HG02759 (cell line): ENCODE results near the gene ZNF460.
A peak's percentile ranks its signal among the peaks of the same experiment; 100 is the strongest.

Source experiments
- ATAC-seq: cut with Tn5 transposase; IDR thresholded peaks from one replicate; pipeline ENCODE4 v1.9.1; 2021; ENCODE audit warnings: mild to moderate bottlenecking, moderate library complexity; ENCODE audit not compliant: unreplicated experiment

Gene ZNF460

GRCh38 chr19:57279418-57280164, 694 bp upstream of the ZNF460 start:
- ATAC-seq: peak; percentile 77

DNA sequence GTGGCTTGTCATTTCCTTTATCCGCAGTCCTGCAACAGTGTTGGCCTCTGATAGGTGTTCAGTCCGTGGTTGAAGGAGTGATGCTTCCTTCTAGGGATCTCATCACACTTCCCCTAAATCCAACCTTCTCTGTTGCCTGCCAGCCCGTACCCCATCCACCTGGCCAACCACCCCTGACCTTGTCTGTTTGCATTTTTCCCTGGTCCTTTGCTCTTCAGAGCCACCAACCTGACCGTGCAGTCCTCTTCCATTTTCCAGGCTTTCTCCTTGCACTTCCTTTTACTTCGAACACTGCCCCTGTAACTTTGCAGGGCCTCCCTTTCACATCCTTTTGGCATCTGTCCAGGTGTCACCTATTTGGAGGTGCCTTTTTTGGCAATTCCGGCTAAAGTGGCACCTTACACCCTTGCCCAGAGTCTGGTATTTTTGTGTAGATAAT, 696 bp downstream of the ZNF460 start:
- ATAC-seq: no peak

DNA sequence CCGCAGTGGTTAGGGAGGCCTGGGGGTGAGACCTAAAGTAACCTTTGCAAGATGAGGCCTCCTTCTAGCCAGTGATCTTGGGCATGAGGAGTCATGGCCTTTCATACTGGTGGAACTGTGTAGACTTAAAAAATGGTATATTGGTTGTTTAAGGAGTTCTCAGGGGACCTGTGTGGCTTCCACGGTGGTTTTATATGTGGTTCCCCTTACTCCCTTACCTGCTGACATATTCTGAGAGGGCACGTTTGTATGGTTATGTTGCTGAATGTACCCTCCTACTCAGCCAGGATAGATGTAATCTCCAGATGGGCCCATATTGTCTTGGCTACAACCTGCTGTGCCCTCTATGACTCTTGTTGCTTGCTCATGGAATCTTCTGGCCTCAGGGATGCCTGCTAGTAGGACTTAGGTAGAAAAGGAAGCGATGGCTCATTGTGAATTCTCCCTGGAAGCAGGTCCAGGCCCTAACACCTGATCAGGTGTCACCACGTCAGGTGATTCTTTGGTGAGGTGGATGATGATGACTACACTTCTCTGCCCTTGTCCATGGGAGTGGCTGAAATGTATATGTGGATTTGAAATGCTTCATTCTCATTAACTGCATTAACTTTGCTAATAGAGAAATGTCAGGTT, 1.8 kb downstream of the ZNF460 start:
- ATAC-seq: no peak

GRCh38 chr19:57288373-57288772, 8.1 kb downstream of the ZNF460 start:
- ATAC-seq: no peak

- no peak for ATAC-seq
Measured at GRCh38 chr19:57290970-57291369, 10.7 kb downstream of the ZNF460 start.

- ATAC-seq: no peak
Measured at GRCh38 chr19:57292547-57292946, 12.3 kb downstream of the ZNF460 start.

DNA sequence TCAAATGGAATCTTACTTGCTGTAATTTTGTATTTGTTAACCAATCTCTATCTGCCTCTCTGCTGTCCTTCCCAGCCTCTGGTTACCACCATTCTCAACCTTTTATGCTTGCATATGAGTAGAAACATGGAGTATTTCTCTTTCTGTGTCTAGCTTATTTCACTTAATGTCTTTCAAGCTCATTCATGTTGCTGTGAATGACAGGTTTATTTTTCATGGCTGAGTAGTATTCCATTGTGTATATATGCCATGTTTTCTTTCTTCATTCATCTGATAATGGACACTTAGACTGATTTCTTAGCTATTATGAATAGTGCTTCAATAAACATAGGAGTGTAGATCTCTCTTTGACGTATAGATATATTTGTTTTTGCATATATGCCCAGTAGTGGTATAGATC, 13.4 kb downstream of the ZNF460 start:
- ATAC-seq: no peak

DNA sequence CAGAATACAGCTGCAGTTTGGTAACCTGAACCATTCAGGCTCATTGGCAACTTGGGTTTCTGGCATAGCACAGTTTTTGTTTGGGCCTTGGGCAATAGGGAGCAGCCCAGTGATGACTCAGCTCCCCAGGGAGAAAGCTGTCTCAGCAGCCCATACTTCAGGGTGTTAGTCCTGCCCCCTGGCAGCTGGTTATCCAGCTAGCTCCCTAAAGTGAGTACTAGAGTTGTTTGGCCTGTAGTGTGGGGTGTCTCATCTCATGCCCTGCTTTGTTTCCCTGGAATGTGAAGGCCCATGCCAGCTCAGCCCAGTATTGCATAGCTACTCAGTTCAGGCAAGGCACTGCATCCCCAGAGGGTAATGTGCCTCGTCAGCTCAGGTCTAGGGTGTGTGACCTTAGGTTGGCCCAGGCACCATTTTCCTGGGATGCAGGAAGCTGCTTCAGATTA, 21.8 kb downstream of the ZNF460 start:
- ATAC-seq: no peak

DNA sequence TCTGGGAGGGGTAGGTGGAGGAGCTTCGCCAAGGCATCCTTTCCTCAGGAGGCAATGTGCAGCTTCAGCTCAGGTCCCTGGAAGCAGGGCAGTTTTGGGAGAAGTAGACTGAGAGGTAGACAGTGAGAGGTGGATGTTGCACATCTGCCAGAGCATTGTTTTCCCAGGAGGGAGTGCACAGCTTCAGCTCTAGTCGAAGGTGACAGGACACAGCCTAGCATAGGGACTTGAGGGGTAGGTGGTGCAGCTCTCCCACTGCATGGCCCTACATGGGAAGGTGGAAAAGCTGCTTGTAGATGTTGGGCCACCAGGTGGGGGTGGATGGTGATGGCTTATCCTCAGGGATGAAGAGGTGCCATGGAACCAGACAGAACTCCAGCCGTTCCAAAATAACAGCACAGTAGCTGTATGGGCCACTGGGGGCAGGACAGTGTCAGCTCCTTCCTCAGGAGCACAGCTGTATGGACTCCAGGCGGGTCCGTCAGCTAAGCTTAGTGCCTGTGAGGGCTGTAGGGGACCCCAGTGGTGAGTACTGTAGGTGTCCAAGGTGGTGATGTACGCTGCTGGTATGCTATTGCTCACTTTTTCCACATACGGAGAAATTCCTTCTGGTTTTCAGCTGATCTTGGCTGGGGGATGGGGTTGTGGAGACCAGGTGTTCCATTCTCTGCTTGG, 22.6 kb downstream of the ZNF460 start:
- ATAC-seq: no peak

- no peak for ATAC-seq
Measured at GRCh38 chr19:57305056-57305455, 24.8 kb downstream of the ZNF460 start.

GRCh38 chr19:57308514-57308913, 28.2 kb downstream of the ZNF460 start:
- ATAC-seq: no peak

DNA sequence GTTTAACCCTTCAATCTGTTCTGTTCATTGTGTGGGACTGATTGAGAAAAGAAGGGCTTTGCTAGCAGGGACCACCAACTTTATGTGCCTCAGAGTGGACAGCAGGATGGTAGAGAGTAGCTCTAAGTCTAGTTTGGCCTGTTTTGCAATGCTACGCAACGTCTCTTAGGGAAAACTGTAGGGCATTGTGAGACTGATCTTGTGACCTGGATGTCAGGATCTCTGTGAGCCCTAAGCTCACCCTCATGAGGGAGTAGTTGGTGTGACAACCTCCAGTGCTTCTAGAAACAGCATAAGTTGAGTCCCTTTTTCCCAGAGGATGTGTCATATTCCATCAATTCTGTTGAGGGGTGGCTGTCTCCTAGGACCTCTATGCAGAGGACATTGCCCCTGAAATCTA, 30.5 kb downstream of the ZNF460 start:
- ATAC-seq: no peak

DNA sequence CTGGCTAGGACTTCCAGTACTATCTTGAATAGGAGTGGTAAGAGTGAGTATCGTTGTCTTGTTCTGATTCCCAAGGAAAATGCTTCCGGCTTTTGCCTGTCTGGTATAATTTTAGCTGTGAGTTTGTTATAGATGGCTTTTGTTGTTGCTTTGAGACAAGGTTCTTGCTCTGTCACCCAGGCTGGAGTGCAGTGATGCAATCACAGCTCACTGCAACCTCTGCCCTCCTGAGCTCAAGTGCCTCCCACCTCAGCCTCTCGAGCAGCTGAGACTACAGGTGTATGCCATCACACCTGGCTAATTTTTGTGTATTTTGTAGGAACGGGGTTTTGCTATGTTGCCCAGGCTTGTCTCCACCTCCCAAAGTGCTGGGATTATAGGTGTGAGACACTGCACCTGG, 33.9 kb downstream of the ZNF460 start:
- no peak for ATAC-seq

GRCh38 chr19:57317503-57317902, 37.2 kb downstream of the ZNF460 start:
- ATAC-seq: no peak

DNA sequence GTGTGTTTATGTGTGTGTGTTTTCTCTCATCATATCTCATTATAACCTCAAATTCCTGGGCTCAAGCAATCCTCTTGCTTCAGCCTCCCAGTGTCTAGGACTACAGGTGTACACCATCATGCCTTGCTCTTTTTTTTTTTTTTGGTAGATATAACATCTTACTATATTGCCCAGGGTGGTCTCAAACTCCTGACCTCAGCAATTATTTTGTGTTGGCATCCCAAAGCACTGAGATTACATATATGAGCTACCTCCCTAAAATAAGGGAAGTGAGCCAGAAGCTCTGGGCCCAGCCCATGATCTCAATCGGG, 39.5 kb downstream of the ZNF460 start:
- no peak for ATAC-seq

GRCh38 chr19:57320180-57321084, 40.1 kb downstream of the ZNF460 start, which contains the start of gene ZNF543:
TSS of gene ZNF543 (plus strand) at chr19:57320472. CDS start at chr19:57320854, 382 bp downstream.
- peak; percentile 99 for ATAC-seq

GRCh38 chr19:57321116-57321515, 40.8 kb downstream of the ZNF460 start:
- ATAC-seq: no peak

DNA sequence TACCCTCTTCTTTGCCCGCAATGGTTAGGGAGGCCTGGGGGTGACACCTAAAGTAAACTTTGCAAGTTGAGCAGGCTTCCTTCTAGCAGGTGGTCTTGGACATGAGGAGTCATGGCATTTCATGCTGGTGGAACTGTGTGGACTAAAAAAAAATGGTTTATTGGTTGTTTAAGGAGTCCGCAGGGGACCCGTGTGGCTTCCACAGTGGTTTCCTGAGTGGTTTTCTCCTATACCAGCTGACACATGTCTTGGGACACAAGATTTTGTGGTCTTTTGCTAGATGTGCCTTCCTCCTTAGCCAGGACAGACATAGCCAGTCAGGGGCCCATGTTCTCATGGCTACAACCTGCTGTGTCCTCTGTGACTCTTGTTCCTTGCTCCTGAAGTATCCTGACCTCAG, 41.5 kb downstream of the ZNF460 start:
- ATAC-seq: no peak

DNA sequence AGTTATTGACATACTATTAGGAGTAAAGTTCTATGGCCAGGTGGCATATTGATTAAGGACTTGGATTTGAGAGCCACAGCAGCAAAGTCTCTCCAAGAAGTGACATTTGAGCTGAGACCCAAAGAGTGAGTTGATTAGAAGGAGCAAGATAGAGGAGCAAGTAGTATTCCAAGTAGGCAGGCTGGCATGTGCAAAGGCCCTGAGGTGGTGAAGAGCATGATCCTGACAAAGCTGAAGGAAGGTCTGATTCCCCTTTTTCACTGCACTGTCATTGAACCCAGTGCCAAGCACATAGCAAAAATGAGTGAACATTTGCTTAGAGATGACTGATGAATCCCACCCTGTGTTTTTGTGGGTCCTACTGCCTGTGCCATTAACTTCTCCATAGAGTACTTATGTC, 44.7 kb downstream of the ZNF460 start:
- no peak for ATAC-seq

GRCh38 chr19:57327993-57328392, 47.7 kb downstream of the ZNF460 start:
- no peak for ATAC-seq

DNA sequence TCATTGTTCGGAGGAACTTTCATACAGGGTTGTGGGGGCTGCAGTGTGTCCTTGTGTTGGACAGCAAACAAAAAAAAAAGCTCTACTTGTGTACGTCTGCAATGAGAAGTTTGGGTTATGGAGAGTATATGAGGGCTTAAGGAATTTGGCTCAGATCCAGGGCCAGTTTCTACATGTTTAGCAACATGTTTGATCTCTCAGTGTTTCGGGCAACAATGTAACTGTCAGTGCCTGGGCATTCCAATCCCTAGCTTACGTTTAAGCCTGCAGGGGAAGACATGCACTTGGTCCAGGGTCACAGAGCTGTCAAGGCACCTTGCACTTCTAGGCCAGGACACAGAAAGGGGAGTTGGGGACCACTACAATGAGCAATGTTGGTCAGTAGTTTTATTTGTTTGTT, 53.9 kb downstream of the ZNF460 start:
- ATAC-seq: no peak
